Measurements from ENCODE around the gene ERCC2.

The ERCC2 gene

DNA sequence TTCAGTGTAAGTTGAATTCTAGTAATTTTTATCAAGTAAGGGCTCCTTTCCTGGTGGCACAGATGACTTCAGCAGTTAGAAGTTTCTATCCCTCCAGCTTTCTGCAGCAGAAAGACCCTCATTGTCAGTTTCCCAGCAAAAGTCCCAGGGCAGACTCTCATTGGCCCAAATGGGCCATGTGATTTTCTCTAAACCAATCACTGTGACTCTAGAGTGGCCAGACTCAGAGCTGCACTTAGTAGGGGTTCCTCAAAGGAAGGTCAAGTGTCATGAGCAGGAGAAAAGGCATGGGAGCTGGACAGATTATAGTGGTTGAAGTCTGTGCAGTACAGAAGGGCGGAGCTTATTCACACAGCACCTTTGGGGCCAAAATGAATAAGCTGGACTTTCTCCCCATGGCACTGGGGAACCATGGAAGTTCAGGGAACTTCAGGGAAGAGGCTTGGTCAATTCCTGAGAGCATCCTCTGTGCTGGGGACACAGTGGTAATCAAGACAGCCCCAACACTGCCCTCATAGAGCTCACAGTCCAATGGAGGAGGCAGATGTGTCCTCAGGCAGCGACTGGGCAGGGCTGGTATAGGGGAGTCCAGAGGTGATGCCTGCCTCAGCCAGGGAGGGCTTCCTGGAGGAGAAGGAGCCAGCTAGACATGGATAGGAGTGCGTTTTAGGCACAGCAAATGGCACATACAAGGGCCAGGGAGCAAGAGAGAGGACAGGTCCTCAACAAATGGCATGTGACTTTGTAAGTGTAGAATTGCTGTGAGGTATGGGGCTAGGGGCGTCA lies 66.0 kb downstream of the ERCC2 start:
- no peak for TF ChIP-seq POLR2A (IDR thresholded peaks at IDR 0.05; ENCODE audit: low read depth, low read length)
- DNase-seq (ENCODE audit: insufficient read length, low spot score): no peak
- FAIRE-seq: no peak

DNA sequence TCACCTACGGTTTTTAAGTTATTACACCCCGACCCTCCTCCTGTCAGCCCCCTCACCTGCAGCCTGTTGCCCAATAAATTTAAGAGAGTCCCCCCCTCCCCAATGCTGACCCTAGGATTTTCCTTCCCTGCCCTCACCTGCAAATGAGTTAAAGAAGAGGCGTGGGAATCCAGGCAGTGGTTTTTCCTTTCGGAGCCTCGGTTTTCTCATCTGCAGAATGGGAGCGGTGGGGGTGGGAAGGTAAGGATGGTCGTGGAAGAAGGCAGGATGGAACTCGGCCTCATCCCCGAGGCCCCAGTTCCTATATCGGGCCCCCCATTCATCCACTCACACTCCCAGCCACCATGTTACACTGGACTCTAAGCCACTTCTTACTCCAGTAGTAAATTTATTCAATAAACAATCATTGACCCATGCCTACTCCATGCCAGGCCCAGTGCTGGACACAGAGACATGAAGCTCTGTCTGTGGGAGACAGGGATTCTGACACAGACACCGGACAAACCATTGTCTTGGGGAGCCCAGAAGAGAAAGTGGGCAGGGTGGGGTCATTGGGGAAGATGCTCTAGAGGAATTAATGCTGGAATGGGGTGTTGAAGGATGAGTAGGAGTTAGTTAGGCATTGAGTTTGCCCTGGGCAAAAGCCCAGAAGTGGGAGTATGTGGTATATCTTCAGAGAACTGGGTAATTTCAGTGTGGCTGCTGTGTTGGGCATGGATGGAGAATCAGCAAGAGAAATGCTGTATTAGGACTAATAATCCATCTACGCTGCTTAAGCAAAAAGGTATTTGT lies 66.9 kb downstream of the ERCC2 start:
- no peak for TF ChIP-seq POLR2A (IDR thresholded peaks at IDR 0.05; ENCODE audit: low read depth, low read length)
- no peak for DNase-seq (ENCODE audit: insufficient read length, low spot score)
- no peak for FAIRE-seq

- no peak for DNase-seq (ENCODE audit: insufficient read length, low spot score)
- no peak for TF ChIP-seq POLR2A (IDR thresholded peaks at IDR 0.05; ENCODE audit: low read depth, low read length)
- FAIRE-seq: no peak
Measured at GRCh38 chr19:45302416-45302815, 68.0 kb downstream of the ERCC2 start.

All from H54 (cell line).